CD4-positive, alpha-beta T cell treated with Interleukin-21 for 1 hour (primary cell): ENCODE data around the gene COL20A1.
"Not testable (repeated sequence)": the region's sequence is repeated elsewhere in the genome, so short reads cannot be mapped to it uniquely, and the experiment has no call there.

Experiments used
- DNase-seq: peaks from one replicate; pipeline ENCODE4 v3.0.0-alpha.2; 2020

COL20A1 gene

GRCh38 chr20:63322146-63322932 lies 29.4 kb downstream of the COL20A1 start:
- no peak for DNase-seq

DNA sequence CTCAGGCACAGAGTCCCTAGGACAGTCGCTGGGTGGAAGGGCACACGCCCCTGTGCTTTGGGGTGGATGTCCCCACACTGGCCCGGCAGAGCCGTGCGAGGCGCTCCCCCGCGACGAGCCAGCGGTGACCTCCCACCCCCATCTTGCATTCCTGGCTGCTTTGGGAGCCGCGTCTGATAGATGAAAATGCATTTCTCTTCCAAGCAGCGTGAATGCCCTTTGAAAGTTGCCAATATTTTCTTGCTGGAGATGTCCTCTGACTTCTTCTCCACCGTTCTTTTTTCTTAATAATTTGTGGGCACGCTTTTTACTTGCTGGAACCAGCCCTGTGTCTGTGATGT lies 29.9 kb downstream of the COL20A1 start:
- DNase-seq = no peak

GRCh38 chr20:63323357-63323981 lies 30.5 kb downstream of the COL20A1 start:
- no peak for DNase-seq

GRCh38 chr20:63325021-63325471 lies 32.1 kb downstream of the COL20A1 start:
- no peak for DNase-seq

DNA sequence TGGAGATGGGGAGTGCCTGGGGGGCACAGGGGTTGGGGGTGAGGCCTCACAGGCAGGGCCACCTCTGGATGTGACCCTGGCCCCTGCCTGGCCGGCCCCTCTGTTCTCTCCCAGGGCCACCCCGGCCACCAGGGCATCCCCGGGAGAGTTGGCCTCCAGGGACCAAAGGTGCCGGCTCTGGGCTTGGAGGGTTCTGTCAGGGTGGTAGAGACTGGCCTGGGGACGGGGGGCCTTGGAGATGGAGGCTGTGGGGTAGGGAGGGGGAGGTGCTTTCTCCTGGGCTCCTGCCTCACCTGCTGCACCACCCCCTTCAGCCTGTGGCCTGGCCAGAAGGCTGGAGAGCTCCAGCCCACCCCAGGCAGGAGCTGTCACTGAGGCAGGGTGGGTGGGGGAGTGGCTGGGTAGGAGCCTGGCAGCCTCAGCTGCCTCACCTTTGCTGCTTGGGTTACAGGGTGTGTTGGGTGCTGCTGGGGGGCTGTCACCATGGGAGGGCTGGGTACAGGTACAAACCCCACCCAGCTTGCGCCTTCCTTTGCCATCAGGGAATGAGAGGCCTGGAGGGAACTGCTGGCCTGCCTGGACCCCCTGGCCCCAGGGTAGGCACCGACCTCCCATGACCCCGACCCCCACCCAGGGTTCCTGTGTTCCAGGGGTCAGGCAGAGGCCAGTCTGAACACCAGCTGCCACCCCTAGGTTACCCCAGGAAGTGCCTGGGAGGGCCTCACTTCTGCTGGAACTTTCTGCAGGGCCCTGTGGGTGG lies 32.7 kb downstream of the COL20A1 start:
- no peak for DNase-seq

DNA sequence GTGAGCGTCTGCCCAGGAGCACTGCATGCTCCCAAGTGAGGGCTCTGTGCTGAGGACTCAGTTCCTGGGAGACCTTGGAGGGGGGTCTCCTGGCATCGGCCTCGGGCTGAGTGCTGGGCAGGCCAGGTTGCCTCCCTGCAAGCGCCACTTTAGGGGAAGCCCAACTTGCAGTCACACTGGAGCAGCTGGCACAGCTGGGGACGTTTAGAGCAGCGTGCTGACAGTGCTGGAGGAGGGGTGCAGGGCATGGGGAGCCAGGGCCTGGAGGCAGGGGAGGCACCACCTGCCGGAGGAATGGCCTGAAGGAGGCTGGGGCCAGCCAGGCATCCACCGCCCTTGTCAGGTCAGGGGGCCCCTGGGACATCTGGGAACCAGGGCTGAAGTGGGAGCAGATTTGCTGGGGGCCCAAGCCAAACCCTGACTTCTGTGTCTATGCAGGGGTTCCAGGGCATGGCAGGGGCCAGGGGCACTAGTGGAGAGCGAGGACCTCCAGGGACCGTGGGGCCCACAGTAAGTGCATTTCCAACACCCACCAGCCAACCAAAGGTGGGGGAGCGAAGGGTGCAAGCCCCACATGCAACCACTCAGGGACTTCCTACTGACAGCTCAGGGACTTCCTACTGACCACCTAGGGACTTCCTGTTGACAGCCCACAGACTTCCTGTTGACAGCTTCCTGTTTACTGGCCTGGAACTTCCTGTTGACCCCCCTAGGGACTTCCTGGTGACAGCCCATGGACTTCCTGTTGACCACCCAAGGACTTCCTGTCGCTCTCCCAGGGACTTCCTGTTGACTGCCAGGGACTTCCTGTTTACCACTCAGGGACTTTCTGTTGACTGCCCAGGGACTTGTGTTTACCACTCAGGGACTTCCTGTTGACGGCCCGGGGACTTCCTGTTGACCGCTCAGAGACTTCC lies 33.6 kb downstream of the COL20A1 start:
- DNase-seq = peak; percentile 3

GRCh38 chr20:63327231-63327745 lies 34.3 kb downstream of the COL20A1 start:
- no peak for DNase-seq

DNA sequence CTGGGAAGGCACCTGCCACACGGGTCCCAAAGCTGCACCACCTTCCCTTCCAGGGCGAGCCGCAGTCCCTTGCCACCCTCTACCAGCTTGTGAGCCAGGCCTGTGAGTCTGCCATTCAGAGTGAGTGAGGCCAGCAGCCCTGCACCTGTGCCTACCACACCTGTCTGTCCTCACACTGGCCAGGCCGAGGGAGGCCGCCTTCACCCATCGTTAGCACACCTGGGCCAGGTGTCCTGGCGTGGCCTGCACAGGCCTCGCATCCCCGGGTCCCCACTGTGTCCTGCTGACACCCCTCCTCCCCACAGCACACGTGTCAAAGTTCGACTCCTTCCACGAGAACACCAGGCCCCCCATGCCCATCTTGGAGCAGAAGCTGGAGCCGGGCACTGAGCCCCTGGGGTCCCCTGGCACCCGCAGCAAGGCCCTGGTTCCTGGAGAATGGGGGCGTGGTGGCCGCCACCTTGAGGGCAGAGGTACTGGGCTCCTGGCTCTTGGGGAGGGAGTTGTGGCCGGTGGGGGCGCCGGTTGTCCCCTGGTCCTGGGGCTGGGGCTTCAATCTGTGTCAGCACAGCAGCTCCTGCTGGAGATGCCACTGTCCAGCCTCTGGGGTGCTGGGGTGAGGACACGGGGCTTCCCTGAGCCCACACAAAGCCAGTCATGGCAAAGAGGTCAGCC lies 35.2 kb downstream of the COL20A1 start:
- no peak for DNase-seq

DNA sequence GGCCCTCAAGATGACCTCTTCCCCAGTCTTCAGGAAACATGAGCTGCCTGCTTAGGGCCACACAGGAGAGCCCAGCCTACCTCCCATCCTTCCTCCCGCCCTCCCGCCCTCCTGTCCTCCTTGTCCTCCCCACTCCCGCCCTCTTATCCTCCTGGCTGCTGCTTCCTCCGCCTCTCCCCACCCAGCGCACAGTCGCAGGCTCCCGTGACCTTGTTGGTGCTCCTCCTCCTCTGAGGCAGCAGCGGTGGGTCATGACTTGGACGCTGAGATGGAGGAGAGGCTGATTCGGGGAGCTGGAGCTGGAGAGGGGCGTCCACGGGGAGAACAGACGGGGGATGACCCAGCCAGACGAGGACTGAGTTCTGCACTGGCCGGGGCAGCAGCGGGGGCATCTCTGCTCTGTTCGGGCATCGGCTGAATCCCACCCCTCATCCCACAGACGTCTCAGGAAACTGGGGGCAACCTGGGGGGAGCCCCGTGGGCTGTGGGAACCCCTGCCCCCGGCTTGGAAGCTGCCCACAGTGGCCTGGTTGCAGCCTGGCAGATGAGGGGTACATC lies 35.8 kb downstream of the COL20A1 start:
- no peak for DNase-seq

- DNase-seq = no peak
Observed at GRCh38 chr20:63329331-63330083, 36.5 kb downstream of the COL20A1 start.

- no peak for DNase-seq
Observed at GRCh38 chr20:63330084-63330760, 37.2 kb downstream of the COL20A1 start.

- no peak for DNase-seq
Observed at GRCh38 chr20:63330940-63331339, 38.0 kb downstream of the COL20A1 start.

GRCh38 chr20:63331741-63332400 lies 38.9 kb downstream of the COL20A1 start:
- DNase-seq = no peak

- no peak for DNase-seq
Observed at GRCh38 chr20:63332488-63333240, 39.7 kb downstream of the COL20A1 start.

DNA sequence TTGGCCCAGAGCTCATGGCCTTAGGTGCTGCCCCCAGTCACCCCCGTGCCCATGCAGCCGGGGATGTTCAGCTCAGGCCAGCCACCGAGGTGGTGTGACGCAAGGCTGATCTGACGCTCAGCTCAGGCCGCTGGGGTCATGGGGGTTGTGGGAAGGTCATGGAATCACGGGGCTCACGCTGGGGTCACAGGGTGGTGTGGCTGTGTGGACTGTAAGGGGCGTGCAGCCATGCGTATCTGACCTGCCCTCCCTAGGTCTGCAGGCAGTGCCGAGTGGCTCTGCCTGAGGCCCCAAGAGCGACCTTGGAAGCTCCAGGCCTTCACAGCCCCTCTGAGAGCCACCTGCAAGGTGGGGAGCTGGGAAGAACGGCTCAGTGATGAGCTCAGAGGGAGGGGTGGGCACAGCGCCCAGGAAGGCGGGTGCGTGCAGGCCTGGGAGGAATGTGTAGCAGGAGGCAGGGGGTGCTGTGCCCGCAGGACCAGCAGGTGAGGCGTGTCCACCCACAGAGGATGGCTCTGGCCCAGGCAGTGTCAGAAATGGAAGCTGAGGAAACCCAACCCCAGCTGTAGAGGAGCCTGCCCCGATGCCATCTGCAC lies 40.4 kb downstream of the COL20A1 start:
- no peak for DNase-seq

- no peak for DNase-seq
Observed at GRCh38 chr20:63334356-63334755, 41.4 kb downstream of the COL20A1 start.

DNA sequence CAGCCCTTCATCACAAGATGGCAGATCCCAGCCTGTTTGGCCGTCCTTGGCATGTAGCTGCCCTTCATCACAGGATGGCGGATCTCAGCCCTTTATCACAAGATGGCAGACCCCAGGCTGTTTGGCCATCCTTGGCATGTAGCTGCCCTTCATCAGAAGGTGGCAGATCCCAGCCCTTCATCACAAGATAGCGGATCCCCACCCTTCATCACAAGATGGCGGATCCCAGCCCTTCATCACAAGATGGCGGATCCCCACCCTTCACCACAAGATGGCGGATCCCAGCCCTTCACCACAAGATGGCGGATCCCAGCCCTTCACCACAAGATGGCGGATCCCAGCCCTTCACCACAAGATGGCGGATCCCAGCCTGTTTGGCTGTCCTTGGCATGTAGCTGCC lies 42.1 kb downstream of the COL20A1 start:
- DNase-seq = not testable (repeated sequence)

GRCh38 chr20:63335711-63336110 lies 42.7 kb downstream of the COL20A1 start:
- DNase-seq = no peak
